EH (cell line): ENCODE measurements around the gene TBC1D1.
A peak's percentile ranks its signal among the peaks of the same experiment; 100 is the strongest.

Experiments
- DNase-seq: peaks from one replicate; pipeline ENCODE4 v3.0.0-alpha.2; 2015; ENCODE audit warnings: low read depth

Gene TBC1D1

GRCh38 chr4:37890801-37891259, at the start of gene TBC1D1:
TSS of gene TBC1D1 (plus strand) at chr4:37891084. CDS start at chr4:37902096, 11,012 bp downstream.
- peak; percentile 39 for DNase-seq

- DNase-seq, result no peak
Observed at GRCh38 chr4:37844204-37844603, 46.7 kb upstream of the TBC1D1 start.

- no peak for DNase-seq
Observed at GRCh38 chr4:37845201-37845600, 45.7 kb upstream of the TBC1D1 start.

GRCh38 chr4:37847311-37847884, 43.5 kb upstream of the TBC1D1 start:
- no peak for DNase-seq

- DNase-seq, result no peak
Observed at GRCh38 chr4:37852376-37852775, 38.5 kb upstream of the TBC1D1 start.

GRCh38 chr4:37858112-37858511, 32.8 kb upstream of the TBC1D1 start:
- no peak for DNase-seq

- no peak for DNase-seq
Observed at GRCh38 chr4:37858872-37859271, 32.0 kb upstream of the TBC1D1 start.

- no peak for DNase-seq
Observed at GRCh38 chr4:37860266-37860665, 30.6 kb upstream of the TBC1D1 start.

GRCh38 chr4:37862961-37863360, 27.9 kb upstream of the TBC1D1 start:
- DNase-seq, result no peak

GRCh38 chr4:37864786-37865185, 26.1 kb upstream of the TBC1D1 start:
- DNase-seq, result no peak

GRCh38 chr4:37865450-37865849, 25.4 kb upstream of the TBC1D1 start:
- DNase-seq, result peak; percentile 64

GRCh38 chr4:37867102-37867501, 23.8 kb upstream of the TBC1D1 start:
- no peak for DNase-seq

GRCh38 chr4:37868238-37868637, 22.6 kb upstream of the TBC1D1 start:
- DNase-seq, result no peak

- no peak for DNase-seq
Observed at GRCh38 chr4:37872310-37872988, 18.4 kb upstream of the TBC1D1 start.

- DNase-seq, result peak; percentile 19
Observed at GRCh38 chr4:37873386-37873785, 17.5 kb upstream of the TBC1D1 start.

GRCh38 chr4:37876156-37876555, 14.7 kb upstream of the TBC1D1 start:
- DNase-seq, result peak; percentile 48

- no peak for DNase-seq
Observed at GRCh38 chr4:37879365-37879764, 11.5 kb upstream of the TBC1D1 start.

GRCh38 chr4:37881811-37882210, 9.1 kb upstream of the TBC1D1 start:
- no peak for DNase-seq

- peak; percentile 11 for DNase-seq
Observed at GRCh38 chr4:37882665-37883296, 8.1 kb upstream of the TBC1D1 start.

GRCh38 chr4:37884855-37885487, 5.9 kb upstream of the TBC1D1 start:
- no peak for DNase-seq

- peak; percentile 26 for DNase-seq
Observed at GRCh38 chr4:37885496-37885895, 5.4 kb upstream of the TBC1D1 start.

- peak; percentile 9 for DNase-seq
Observed at GRCh38 chr4:37889849-37890800, 759 bp upstream of the TBC1D1 start.
